Body of pancreas (tissue), 4 donors: ENCODE data around the gene NOL11.
"Not testable (repeated sequence)": the region's sequence is repeated elsewhere in the genome, so short reads cannot be mapped to it uniquely, and the experiment has no call there.

Experiments
- CTCF ChIP-seq, 7 experiments: fragments of 450-650 bp in 4 of 7; fragments of 200-600 bp in 3 of 7; sonication (generic) in 3 of 7; IDR thresholded peaks; one replicate each; pipeline ENCODE4 v1.5.1; 2016 to 2019; ENCODE audit warnings: antibody characterized with exemption in 7 of 7
- POLR2A ChIP-seq, 3 donors: fragments of 450-650 bp; IDR thresholded peaks; one replicate each; pipeline ENCODE4 v1.6.1; 2016; ENCODE audit warnings: antibody characterized with exemption in 3 of 3, mild to moderate bottlenecking in 2 of 3

- not testable (repeated sequence) for TF ChIP-seq POLR2A, CTCF (IDR thresholded peaks at IDR 0.05)
Measured at GRCh38 chr17:67756766-67757165, 39.0 kb downstream of the NOL11 start.
